ENCODE measurements around the gene ATL2. TPM values are rescaled to one million over a fixed set of nuclear protein-coding genes. Genes with fewer than 3 reads are reported as not detected.

The ATL2 gene
- total and polyA plus RNA-seq, 4 donors = 36.4 to 127 (median 83.4) TPM

DNA sequence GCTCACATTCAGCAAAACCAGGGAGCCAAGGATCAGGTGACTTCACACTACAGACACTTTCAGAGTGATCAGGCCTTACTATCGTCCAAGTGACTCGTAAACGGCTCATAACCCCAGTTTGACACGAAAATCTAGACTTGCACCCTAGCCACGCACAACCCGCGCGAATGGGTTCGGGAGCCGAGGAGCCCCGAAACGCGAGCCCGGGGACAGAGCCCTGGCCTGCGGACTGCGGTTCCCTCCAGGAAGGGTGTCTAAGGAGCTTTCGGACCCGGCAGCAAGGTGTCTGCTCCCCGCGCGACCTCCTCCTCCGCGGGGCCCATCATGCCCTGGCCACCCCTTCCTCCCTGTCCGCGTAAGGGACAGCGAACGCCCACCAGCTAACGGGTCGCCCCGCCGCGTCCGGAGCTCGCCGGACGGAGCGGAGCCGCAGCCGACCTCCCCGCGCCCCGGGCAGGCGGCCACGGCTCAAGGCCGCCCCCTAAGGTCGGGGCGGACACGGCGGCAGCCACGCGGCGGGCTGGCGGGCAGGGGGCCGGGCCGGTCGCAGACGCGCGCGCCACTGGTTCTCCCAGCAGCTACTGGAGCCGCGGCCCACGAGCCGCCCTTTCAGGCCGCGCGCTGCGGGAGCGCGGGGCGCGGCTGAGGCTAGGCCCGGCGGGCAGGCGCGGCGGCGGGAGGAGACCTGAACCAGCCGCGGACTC, 575 bp downstream of the ATL2 start:
- H3K36me3 ChIP-seq (ENCODE audit: control insufficient read depth, insufficient read depth, low read length) = no peaks in the 10 kb centered on the region
- no peaks in the 10 kb centered on the region for H3K27me3 ChIP-seq (ENCODE audit: control insufficient read depth, insufficient read depth, low read length)
- WGBS (ENCODE audit: insufficient coverage) = under 1% methylated on average over 80 of the region's 80 CpGs
- peak overlapping the region; percentile 96 for H3K4me3 ChIP-seq (ENCODE audit: low read depth, low read length)
- H3K9me3 ChIP-seq (ENCODE audit: control insufficient read depth, insufficient read depth, low read length) = no peaks in the 10 kb centered on the region
- peak overlapping the region; percentile 95 for H3K27ac ChIP-seq (ENCODE audit: low read depth, low read length)
- peaks cover 3% of the 10 kb centered on the region for H3K4me1 ChIP-seq (ENCODE audit: control insufficient read depth, insufficient read depth, low read length)
- peak; percentile 42 to 90 (median 62) for DNase-seq (ENCODE audit: low read depth in 4 of 6, low spot score in 6 of 6)

DNA sequence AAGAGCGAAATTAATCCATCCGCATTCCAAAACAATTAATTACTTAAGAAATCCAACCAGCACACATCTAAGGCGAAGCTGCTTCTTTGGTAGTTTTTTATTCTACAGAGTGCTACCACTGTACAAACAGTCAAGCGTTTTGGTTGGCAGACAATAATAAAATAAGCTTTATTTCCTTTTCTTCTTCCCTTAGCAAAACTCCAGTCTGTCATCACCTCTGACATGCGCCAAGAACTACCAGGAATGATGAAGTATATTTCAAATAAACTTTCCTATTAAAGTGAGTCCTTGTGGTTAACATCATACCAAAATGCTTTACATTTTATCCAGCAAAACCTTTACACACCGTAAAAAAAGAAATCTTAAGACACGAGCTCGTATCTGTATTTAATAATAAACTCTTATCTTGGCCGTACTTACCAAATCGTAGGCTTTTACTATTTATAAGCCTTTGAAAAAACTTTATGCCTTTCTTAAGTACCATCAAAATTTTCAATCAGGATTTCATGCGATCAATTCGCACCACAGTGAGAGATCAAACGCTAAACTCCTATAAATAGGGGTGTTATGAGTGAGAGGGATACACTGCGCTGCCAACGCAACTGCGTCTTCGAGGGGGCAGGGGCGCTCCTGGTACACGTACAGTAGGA, 1.3 kb downstream of the ATL2 start:
- Histone ChIP-seq H3K27ac (ENCODE audit: low read depth, low read length) (peak overlapping the region; percentile 95), H3K27me3 (ENCODE audit: control insufficient read depth, insufficient read depth, low read length) (no peaks in the 10 kb centered on the region), H3K4me1 (ENCODE audit: control insufficient read depth, insufficient read depth, low read length) (peaks cover 3% of the 10 kb centered on the region), H3K9me3 (ENCODE audit: control insufficient read depth, insufficient read depth, low read length) (no peaks in the 10 kb centered on the region), H3K36me3 (ENCODE audit: control insufficient read depth, insufficient read depth, low read length) (no peaks in the 10 kb centered on the region), H3K4me3 (ENCODE audit: low read depth, low read length) (peak overlapping the region; percentile 96)
- peak in 1 of 6 donors; percentile 35 for DNase-seq (ENCODE audit: low read depth in 4 of 6, low spot score in 6 of 6)
- WGBS (ENCODE audit: insufficient coverage) = 0% methylated on average over 5 of the region's 19 CpGs

DNA sequence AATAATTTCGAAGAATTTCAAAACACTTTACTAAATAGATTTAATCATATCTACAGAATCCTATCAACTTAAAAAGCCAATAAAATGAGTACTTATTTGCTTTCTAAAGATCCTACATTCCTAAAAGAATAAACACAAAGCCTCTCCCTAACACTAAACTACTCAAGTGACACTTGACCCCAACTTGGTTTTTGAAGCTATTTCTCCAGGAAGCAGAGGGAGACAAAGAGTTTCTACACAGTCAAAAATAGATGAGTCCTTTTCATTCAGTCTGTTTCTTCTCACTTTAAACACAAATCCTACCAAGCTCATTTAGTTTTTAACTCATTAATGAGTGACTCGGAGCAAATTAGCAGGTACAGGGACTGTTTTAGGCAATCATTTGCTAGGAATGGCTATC, 2.1 kb downstream of the ATL2 start:
- WGBS (ENCODE audit: insufficient coverage) = 100% methylated on average over 1 of the region's 2 CpGs
- peak overlapping the region; percentile 95 for H3K27ac ChIP-seq (ENCODE audit: low read depth, low read length)
- H3K4me3 ChIP-seq (ENCODE audit: low read depth, low read length) = peak overlapping the region; percentile 96
- no peaks in the 10 kb centered on the region for H3K36me3 ChIP-seq (ENCODE audit: control insufficient read depth, insufficient read depth, low read length)
- DNase-seq (ENCODE audit: low read depth in 4 of 6, low spot score in 6 of 6) = peak in 1 of 6 donors; percentile 36
- H3K9me3 ChIP-seq (ENCODE audit: control insufficient read depth, insufficient read depth, low read length) = no peaks in the 10 kb centered on the region
- no peaks in the 10 kb centered on the region for H3K27me3 ChIP-seq (ENCODE audit: control insufficient read depth, insufficient read depth, low read length)
- H3K4me1 ChIP-seq (ENCODE audit: control insufficient read depth, insufficient read depth, low read length) = peaks cover 3% of the 10 kb centered on the region

DNA sequence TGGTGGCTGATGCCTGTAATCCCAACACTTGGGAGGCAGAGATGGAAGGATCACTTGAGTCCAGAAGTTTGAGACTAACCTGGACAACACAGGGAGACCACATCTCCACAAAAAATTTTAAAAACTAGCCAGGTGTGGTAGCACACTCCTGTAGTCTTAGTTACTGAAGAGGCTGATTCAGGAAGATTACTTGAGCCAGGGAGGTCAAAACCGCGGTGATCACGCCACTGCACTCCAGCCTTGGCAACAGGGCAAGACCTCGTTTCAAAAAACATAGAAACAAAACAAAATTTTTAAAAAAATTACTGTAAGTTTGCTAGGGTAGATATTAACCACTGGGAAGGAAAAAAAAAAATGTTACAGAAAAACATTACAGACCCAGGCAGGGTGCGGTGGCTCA, 5.8 kb downstream of the ATL2 start:
- DNase-seq (ENCODE audit: low read depth in 4 of 6, low spot score in 6 of 6) = no peak
- Histone ChIP-seq H3K27ac (ENCODE audit: low read depth, low read length) (no peak overlapping the region), H3K36me3 (ENCODE audit: control insufficient read depth, insufficient read depth, low read length) (no peaks in the 10 kb centered on the region), H3K4me3 (ENCODE audit: low read depth, low read length) (no peak overlapping the region), H3K4me1 (ENCODE audit: control insufficient read depth, insufficient read depth, low read length) (no peaks in the 10 kb centered on the region), H3K27me3 (ENCODE audit: control insufficient read depth, insufficient read depth, low read length) (no peaks in the 10 kb centered on the region), H3K9me3 (ENCODE audit: control insufficient read depth, insufficient read depth, low read length) (no peaks in the 10 kb centered on the region)
- no CpG with 5 or more reads among the region's 5 CpGs for whole genome bisulfite sequencing (ENCODE audit: insufficient coverage)

DNA sequence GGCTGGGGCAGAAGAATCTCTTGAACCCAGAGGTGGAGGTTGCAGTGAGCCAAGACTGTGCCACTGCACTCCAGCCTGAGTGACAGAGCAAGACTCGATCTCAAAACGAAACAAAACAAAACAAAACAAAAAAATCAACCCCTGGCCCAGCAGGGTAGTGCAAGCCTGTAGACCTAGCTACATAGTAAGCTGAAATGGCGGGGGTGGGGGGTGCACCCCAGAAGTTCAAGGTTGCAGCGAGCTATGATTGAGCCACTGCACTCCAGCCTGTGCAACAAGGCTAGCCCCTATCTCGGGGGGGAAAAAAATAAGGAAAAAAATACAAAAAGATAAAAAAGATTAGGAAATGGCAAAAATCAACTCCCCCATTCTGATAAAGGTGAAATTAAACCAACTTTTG, 6.4 kb downstream of the ATL2 start:
- Histone ChIP-seq H3K27me3 (ENCODE audit: control insufficient read depth, insufficient read depth, low read length) (no peaks in the 10 kb centered on the region), H3K36me3 (ENCODE audit: control insufficient read depth, insufficient read depth, low read length) (no peaks in the 10 kb centered on the region), H3K27ac (ENCODE audit: low read depth, low read length) (no peak overlapping the region), H3K4me1 (ENCODE audit: control insufficient read depth, insufficient read depth, low read length) (peaks cover 1% of the 10 kb centered on the region), H3K4me3 (ENCODE audit: low read depth, low read length) (no peak overlapping the region), H3K9me3 (ENCODE audit: control insufficient read depth, insufficient read depth, low read length) (no peaks in the 10 kb centered on the region)
- 100% methylated on average over 2 of the region's 5 CpGs for WGBS (ENCODE audit: insufficient coverage)
- DNase-seq (ENCODE audit: low read depth in 4 of 6, low spot score in 6 of 6) = no peak

DNA sequence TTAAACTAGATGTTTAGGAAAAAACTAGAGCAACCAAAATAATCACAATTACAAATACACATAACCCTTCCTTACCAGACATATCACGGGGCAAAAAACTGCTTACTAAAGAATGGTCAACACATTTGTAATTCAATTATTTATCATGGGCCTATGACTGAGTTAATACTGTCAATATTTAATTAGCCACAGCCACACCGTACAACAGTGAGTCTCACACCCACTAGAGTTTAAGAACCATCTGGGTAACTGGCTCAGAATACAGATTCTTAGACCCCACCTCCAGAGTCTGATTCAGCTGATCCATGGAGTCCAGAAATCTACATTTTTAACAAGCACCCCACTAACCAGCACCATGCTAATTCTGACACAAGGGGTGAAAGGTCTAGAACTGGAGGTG, 14.8 kb downstream of the ATL2 start:
- no peak for DNase-seq (ENCODE audit: low read depth in 4 of 6, low spot score in 6 of 6)
- H3K4me1 ChIP-seq (ENCODE audit: control insufficient read depth, insufficient read depth, low read length) = peaks cover 4% of the 10 kb centered on the region
- WGBS (ENCODE audit: insufficient coverage) = 0% methylated on average over 1 of the region's 2 CpGs
- H3K27me3 ChIP-seq (ENCODE audit: control insufficient read depth, insufficient read depth, low read length) = no peaks in the 10 kb centered on the region
- no peaks in the 10 kb centered on the region for H3K9me3 ChIP-seq (ENCODE audit: control insufficient read depth, insufficient read depth, low read length)
- H3K36me3 ChIP-seq (ENCODE audit: control insufficient read depth, insufficient read depth, low read length) = peaks cover 4% of the 10 kb centered on the region
- H3K4me3 ChIP-seq (ENCODE audit: low read depth, low read length) = no peak overlapping the region
- H3K27ac ChIP-seq (ENCODE audit: low read depth, low read length) = no peak overlapping the region

DNA sequence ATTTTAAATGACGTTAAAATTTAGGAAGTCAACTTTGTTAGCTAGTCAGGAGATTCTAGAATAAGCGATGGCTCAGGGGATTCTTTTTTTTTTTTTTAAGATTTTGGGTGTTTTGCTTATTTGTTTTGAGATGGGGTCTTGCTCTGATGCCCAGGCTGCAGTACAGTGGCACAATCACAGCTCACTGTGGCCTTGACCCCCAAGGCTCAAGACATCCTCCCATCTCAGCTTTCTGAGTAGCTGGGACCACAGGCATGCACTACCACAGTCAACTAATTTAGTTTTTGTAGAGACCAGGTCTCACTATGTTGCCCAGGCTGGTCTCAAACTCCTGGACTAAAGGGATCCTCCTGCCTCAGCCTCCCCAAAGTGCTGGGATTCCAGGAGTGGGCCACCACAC, 16.9 kb downstream of the ATL2 start:
- H3K36me3 ChIP-seq (ENCODE audit: control insufficient read depth, insufficient read depth, low read length) = peaks cover 4% of the 10 kb centered on the region
- H3K27ac ChIP-seq (ENCODE audit: low read depth, low read length) = no peak overlapping the region
- no peak for DNase-seq (ENCODE audit: low read depth in 4 of 6, low spot score in 6 of 6)
- no peak overlapping the region for H3K4me3 ChIP-seq (ENCODE audit: low read depth, low read length)
- no peaks in the 10 kb centered on the region for H3K9me3 ChIP-seq (ENCODE audit: control insufficient read depth, insufficient read depth, low read length)
- no peaks in the 10 kb centered on the region for H3K4me1 ChIP-seq (ENCODE audit: control insufficient read depth, insufficient read depth, low read length)
- no peaks in the 10 kb centered on the region for H3K27me3 ChIP-seq (ENCODE audit: control insufficient read depth, insufficient read depth, low read length)
- 80% methylated on average over 1 of the region's 2 CpGs for WGBS (ENCODE audit: insufficient coverage)

DNA sequence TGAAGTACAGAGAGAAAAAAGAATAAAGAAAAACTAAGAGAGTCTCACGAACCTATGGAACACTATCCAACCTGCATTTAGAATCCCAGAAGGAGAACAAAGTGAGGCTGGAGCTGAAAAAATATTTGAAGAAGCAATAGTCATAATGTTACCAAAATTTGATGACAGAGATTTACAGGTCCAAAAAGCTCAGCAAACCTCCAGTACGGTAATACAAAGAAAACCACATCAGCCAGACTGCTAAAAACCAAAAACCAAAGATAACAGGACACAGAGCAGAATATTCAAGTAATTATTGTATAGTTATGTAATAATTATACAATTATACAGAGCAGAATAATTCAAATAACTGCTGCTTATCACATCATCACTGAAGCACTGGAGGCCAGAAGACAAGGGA, 23.7 kb downstream of the ATL2 start:
- Histone ChIP-seq H3K27me3 (ENCODE audit: control insufficient read depth, insufficient read depth, low read length) (no peaks in the 10 kb centered on the region), H3K27ac (ENCODE audit: low read depth, low read length) (no peak overlapping the region), H3K9me3 (ENCODE audit: control insufficient read depth, insufficient read depth, low read length) (no peaks in the 10 kb centered on the region), H3K36me3 (ENCODE audit: control insufficient read depth, insufficient read depth, low read length) (peaks cover 2% of the 10 kb centered on the region), H3K4me3 (ENCODE audit: low read depth, low read length) (no peak overlapping the region), H3K4me1 (ENCODE audit: control insufficient read depth, insufficient read depth, low read length) (no peaks in the 10 kb centered on the region)
- WGBS (ENCODE audit: insufficient coverage) = no CpG with 5 or more reads among the region's 2 CpGs
- DNase-seq (ENCODE audit: low read depth in 4 of 6, low spot score in 6 of 6) = no peak

DNA sequence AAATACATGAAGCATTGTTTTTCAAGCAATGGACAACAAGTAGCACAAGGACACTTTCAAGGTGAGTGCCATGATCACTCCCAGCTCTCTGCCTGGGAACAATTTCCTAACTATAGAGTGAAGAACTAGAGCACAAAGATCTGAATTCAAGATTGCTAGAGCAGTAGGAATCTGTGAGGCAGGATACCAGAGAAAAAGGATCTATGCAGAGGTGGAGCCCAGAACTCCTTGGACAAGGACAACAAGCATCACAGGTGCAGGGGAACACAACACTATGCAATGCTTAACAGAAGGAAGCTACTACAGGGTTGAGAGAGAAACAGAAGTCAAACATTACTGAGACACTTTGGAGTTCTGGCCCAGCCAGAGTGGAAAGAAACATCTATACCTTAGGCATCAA, 24.7 kb downstream of the ATL2 start:
- Histone ChIP-seq H3K27ac (ENCODE audit: low read depth, low read length) (no peak overlapping the region), H3K27me3 (ENCODE audit: control insufficient read depth, insufficient read depth, low read length) (no peaks in the 10 kb centered on the region), H3K4me3 (ENCODE audit: low read depth, low read length) (no peak overlapping the region), H3K9me3 (ENCODE audit: control insufficient read depth, insufficient read depth, low read length) (no peaks in the 10 kb centered on the region), H3K4me1 (ENCODE audit: control insufficient read depth, insufficient read depth, low read length) (no peaks in the 10 kb centered on the region), H3K36me3 (ENCODE audit: control insufficient read depth, insufficient read depth, low read length) (no peaks in the 10 kb centered on the region)
- no peak for DNase-seq (ENCODE audit: low read depth in 4 of 6, low spot score in 6 of 6)
